Suppressor macrophage treated with lipopolysaccharide for 1 hour (primary cell): ENCODE results near the gene CCDC171.
"Not testable (repeated sequence)": the region's sequence is repeated elsewhere in the genome, so short reads cannot be mapped to it uniquely, and the experiment has no call there.

Source experiments
- DNase-seq, 3 donors: peaks; one replicate each; pipeline ENCODE4 v3.0.0-alpha.2; 2020 to 2022

CCDC171 gene

DNA sequence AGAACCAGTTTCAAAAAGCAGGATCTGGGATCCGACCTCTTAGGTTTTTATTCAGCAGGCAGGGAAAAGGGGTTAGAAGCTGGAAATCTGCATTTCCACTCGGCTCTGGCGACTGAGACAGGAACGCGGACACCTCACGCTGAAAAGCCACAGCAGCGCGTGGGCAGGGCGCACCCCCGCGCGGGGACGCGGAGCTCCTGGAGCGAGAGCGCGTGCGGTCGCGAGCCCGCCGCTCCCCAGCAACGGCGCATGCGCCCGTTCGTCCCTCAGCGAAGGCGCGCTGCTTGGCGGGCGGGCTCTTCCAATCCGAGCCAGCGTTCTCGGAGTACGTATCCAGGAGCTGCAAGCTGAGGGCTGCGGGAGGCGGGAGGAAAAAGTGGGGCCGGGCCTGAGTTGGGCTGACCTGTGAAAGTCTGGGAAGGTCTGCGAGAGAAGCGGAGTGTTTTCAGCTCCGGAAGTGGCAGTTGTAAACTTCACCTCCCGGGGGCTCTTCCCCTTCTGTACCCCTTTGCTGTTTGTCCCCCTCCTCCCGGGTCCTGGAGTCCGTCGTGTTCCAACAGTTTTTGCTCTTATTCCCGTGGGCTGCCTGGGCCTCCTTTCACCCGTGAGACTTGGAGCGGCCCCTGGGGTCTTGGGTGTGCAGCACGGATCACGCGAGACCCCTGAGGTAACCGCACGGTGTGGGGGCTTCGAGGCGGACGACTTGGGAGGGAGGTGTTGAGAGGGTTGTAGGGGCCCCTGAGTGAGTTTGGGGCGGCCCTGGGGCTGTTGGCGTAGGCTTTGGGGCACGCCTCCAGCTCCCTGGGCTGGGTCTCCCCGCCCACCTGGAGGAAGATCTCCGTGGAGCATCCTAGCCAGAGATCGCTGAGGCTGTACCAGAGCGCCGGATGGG, at the start of gene CCDC171:
Gene CCDC171, plus strand, starts transcription at position 408 of the 892 bp plus-strand sequence. CDS start 11,046 bp downstream, outside the sequence.
- DNase-seq: peak; percentile 96 to 98 (median 98)

DNA sequence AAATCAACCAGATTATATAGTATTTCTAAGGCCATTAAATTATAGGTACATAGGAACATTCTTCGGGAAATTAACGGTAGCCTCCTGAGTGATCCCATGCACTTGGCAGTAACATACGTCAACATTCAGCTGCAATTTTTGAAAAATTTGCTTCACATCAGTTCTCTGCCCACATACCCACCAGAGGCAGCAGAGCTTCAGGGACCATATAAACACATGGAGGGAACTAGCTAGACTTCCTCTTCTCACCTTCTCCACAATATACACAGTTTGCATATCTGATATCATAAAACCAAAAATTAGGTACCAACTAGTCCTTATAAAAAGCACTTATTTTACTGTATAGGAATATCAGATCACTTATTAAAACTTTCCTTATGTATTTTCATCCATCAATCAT, 46.9 kb upstream of the CCDC171 start:
- peak in 2 of 3 donors; percentile 11 to 28 for DNase-seq

DNA sequence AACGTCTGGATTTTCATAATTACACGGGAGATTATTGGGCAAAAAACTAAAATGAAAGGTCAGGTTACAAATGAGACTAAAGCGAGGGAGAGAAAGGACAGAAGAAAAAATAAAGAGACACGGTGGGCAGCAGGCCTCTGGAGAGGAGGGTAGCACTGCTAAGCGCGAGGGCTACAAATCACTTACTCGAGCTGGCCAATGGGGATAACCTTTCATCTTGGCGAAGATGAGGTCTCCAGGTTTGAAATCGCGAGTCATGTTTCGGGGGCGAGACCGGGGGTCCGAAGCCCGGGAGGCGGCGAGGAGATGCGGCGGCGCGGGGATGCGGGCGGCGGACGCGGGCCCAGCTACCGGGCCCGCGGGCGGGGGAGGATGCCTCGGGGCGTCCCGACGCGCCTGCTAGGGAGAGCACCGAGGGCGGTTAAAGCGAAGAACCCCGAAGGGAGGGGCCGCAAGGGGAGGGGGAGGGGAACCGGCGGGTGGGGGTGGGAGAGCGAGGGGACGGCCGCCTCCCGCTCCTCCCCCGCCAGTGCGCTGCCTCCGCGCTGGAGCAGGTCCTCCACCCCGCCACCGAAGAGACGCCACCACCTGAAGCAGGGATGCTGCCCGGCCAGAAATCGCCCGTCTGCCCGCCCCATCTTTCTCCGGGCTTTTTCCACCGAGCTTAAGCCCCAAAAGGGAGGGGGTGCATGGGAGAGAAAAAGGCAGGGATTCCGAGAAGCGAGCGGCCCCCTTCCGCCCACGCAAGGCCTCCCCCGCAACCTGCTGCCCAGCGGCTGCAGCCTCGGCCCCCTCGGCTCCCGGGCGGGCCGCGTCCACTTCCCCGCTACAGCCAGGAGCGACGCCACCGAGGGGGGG, 42.7 kb upstream of the CCDC171 start:
- peak; percentile 34 to 55 (median 54) for DNase-seq

DNA sequence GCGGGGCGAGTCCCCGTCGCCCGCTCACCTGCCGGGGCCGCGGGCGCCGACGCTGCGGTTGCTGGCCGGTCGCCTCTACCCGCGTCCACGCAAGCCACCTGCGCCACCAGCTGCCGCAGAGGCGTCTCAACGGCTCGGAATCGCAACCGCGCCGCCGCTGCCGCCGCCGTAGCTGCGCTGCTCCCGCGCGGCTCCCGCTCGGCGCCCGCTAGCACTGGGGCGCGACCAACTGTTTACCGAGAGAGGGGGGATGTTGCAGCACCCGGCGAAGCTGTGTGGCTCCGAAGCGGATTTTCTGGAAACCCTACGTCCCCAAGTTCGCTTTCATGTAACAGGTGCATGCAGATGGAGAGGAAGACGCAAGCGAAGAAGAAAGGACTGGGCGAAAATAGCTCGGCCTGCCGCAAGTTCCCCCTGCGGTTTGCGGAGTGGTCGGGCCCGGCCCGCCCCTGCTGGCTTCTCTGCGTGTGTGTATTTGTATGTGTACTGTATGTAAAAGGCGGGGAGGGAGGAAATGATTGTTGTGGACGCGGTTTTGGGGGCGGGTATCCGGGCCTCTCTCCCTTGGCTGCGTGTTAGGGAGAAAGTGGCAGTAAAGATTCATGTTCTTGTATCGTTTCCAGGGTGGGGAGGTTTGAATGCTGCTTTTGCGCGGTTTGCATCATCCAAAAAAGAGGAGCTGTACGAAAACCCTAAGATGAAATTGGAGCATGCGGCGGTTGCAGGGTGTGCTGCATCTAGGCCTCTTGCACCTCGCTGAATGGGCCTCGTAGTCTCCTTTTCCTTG, 41.9 kb upstream of the CCDC171 start, which contains the start of gene PSIP1:
Gene PSIP1, minus strand, starts transcription at position 182 of the 787 bp plus-strand sequence. CDS start 782 bp downstream, outside the sequence.
- peak; percentile 81 to 91 (median 87) for DNase-seq

DNA sequence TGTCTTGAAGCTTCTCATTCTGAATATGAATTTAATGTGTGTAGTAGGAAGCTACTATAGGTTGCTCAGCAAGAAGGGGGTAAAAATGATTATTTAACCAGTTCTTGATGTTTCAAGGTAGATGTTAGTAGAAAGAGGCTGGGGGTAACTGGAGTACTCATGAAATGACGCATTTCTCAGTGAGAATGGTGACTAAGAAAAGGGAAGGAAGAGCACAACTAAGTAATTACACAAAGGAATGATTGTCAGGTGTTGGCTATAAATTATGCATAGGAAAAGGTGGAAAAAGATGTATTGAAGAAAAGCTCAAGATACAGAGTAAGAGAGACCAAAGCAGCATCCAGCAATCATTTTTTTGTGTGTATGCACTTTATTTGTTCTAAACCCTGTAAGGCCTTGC, 40.6 kb upstream of the CCDC171 start:
- DNase-seq: no peak

DNA sequence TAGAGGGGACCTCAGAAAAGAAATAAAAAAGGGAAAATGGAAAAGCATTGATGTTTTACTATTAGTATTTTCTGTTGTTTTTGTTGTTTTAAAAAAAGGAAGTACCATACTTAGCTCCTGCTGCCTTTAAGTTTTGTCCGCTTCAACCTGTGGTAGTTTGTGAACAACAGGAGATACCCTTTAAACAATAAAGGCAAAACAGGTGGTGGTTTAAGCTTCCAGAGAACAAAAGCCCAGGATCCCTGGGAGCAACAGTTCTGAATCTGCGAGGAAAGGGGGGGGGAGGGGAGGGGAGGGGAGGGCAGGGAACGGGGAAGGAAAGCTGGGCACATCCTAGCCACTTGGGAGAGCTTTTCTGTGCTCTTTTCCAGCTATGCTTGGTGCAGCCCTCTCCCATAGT, 40.0 kb upstream of the CCDC171 start:
- no peak for DNase-seq

DNA sequence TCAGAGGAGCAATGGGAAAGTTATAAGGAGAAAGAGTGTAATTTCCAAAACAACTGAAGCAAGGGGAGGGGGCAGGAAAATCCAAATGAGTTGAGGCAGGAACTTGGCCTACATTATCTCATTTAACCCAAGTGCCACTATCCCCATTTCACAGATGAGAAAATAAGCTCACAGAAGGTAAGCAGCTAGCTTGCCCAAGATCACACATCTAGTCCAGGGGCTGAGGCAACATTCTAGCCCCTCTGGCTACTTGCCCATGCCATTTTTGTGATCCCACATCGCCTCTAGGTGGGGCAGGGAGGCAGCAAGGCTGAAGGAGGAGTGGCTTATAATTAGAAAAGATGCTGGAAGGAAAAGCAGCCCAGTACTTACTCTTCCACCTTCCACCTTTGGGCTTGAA, 39.5 kb upstream of the CCDC171 start:
- DNase-seq: peak in 1 of 3 donors; percentile 15

DNA sequence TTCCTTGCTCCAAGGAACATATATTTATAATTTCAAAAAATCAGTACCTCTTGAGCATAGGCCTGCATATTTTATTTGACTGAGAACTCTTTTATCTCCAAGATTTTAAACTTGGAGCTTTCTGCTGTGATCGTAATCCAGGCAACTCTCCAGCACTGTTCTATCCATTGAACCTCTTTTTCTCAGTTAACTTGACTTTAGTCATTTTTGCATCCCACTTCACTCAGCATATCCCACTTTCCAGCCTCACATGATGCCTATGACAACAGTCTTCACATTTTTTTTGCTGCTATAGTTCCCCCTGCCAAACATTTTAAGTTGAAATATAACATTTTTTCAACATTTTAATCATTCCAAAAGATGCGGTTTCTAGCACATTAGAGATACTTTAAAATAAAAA, 33.0 kb upstream of the CCDC171 start:
- no peak for DNase-seq

DNA sequence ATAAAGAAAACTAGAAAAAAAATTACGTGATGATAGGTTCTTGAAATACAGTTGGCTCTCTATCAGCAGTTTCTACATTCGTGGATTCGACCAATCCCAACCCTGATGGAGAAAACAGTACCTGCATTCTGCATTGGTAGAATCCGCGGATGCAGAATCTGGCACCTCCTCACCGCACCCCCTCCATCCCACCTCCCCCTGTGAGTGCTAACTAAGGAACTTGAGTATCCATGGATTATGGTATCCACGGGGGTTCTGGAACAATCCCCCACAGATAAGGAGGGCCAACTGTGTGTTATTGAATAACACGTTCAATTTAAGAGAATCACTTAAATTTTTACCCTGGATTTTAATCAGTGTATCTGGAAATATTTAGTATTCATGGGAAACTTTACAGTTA, 31.6 kb upstream of the CCDC171 start:
- DNase-seq: no peak

DNA sequence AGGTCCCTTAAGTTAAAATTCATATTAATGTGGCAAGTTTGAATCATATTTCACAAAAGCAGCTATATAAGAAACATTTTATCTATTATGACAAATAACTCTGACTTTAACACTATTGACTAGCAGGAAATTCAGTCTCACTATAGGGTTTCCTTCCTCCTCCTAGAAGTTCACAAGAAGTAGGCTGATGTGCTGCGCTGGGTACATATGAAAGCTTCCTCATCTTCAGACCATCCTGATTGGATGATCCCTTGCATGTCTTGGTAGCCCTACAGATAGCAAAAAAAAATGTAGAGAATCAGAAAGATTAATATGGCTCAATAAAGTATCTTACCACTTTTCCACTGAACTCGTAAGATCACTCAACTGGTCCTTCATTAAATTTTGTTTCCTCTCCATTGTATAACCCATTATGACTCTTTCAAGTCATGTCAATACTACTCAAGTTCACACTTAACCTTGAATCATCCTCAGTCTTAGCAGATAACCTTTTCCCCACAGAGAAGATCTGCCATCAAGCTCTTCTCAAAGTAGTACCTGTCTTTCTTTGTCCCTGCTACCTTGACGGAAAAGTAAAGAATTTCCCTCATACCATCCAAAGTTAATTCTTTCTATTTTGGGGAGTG, 30.6 kb upstream of the CCDC171 start:
- no peak for DNase-seq

DNA sequence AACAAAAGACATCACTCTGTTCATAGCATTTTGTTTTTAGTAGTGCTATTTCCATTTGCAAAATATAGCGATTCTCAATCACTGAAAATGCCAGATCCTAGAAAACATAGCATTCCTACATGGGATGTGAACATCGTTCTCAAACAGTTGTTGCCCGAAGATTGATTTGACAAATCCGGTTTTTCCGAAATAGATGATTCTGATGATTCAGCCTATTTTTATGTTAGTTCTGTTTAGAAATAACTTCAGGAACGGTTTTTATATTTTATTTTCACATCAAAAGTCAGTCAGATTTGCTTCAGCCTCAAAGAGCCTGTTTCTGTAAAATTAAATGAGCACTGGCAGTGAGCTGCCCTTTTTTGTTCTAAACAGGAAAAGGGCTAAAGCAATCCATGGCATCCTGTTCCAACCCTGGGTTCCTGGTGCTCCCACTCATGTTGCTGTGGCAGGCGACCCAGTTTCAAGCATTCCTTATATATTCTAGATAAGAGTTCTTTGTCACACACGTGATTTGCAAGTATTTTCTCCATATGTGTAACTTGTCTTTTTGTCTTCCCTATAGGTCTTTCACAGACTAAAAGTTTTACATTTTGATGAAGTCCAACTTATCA, 27.9 kb upstream of the CCDC171 start:
- DNase-seq: no peak

DNA sequence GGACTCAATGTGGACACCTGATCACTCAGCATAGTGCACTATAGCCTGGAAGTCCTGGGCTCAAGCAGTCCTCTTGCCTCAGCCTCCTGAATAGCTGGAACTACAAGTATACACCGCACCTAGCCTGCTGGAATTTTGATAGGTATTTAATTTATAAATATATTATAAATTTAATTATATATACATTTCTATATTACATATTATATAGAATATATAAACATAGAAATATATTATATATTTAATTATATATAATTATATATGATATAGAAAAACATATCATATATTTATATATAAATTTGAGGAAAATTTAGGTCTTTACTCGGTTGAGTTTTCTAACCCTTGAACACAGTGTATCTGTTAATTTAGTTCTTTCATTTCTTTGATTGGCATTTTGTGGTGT, 26.9 kb upstream of the CCDC171 start:
- no peak for DNase-seq

DNA sequence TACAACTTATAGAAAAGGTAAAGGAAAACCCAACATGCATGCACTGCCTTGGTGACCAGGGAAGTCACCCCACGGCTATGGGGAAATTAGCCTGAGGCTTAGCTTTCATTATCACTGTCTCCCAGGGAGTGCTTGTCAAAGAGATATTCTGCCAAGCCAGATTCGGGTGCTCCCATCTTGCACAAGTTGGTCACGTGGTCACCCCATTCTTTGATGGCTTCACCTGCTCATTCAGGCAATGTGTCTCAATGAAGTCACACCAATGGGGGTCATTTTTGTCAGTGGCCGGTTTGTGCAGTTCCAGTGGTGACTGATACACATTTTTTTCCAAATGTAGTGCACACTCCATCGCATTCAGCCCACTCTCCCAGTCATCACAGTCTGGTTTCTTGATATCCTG, 25.8 kb upstream of the CCDC171 start:
- DNase-seq: not testable (repeated sequence)

DNA sequence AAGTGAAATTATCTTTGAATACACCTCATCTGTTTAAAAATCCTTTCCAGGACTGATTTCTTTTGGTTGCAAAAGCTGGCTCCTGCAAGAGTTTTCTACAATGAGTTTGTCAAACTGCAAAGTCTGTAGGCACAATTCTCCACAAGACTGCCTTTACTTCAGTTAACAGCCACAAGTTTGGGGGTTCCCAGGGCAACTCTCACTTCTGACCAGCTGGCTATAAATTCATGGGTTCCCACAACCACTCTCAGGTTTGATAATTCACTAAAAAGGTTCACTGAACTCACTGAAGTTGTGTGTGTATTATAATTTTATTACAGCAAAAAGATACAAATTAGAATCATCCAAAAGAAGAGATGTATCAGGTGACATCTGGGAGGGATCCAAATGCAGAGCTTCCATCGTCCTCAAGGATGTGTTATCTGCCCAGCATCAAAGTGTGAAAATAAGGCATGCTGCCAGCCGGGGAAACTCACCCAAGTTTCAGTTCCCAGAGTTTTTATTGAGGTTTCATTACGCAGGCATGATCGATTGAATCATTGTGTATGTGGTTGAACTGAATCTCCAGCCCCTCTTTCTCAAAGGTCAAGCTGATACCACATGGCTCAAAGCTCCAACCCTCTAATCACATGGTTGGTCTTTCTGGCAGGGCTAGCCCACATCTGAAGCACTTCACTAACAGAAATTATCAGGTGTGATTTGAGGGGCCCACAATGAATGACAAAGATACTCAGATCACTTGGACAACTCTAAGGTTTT, 23.1 kb upstream of the CCDC171 start:
- DNase-seq: no peak

DNA sequence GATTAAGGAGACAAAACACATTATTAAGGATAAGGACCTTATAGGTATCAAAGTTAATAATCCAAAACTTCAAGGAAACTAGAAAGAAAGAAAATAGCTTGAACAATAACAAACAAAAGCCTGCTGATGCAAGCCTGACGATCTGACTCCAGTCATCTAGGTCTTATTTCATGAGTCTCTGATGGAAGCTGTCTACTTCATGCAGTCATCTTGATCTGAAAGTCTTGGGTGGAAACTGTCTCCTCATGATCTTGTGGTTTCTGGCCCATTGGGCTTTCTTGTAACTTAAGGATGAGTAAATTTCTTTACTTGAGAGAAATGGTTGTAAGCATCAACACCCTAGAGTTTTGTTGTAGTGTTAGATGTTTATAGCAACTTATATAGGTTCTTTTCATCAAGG, 21.5 kb upstream of the CCDC171 start:
- DNase-seq: no peak

DNA sequence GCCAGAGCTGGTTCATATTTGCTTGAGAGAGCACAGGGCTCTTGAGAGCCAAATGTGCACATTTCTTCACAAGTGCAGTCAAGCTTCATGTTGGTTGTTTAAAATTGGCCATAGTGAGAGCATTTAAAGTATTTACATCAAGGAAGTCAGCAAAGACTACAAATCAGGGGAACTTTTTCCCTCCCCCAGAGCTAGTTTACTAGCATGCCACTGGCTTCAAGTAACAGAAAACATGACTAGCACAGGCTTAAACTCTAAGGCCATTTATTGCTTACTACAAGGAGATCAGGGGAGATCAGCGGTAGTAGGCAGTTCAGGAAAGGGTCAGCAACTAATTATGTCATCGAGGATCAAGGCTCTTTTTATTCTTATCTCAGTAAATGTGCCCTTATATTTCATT, 11.0 kb upstream of the CCDC171 start:
- no peak for DNase-seq

DNA sequence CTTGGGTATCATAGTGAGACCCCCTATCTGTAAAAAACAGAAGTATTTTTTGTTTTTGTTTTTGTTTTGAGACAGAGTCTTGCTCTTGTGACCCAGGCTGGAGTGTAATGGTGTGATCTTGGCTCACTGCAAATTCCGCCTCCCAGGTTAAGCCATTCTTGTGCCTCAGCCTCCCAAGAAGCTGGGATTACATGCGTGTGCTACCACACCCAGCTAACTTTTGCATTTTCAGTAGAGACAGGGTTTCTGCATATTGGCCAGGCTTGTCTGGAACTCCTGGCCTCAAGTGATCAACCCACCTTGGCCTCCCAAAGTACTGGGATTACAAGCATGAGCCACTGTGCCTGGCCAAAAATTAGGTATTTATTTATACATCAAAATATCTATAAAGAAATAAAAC, 10.2 kb upstream of the CCDC171 start:
- DNase-seq: no peak

DNA sequence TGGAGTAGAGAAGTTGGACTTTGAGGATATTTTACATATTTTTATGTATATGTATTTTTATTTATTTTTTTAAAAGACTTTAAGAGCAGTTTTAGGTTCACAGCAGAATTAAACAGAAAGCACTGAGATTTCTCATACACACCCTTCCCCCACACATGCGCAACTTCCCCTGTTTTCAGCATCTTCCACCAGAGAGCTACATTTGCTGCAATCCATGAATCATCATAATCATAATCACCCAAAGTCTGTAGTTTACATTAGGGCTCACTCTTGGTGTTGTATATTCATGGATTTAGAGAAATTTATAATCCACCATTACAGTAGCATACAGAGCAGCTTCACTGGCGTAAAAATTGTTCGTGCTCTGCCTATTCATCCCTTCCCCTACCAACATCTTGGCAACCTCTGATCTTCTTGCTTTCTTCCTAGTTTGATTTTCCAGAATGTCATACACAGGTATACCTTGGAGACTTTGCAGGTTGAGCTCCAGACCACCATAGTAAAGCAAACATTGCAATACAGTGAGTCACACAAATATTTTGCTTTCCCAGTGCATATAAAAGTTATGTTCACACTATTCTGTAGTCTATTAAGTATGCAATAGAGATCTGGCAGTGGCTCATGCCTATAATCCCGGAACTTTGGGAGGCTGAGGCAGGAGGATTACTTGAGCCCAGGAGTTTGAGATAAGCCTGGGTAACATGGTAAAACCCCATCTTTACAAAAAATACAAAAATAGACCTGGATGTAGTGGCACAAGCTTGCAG, 9.6 kb upstream of the CCDC171 start:
- peak; percentile 61 to 70 (median 63) for DNase-seq

DNA sequence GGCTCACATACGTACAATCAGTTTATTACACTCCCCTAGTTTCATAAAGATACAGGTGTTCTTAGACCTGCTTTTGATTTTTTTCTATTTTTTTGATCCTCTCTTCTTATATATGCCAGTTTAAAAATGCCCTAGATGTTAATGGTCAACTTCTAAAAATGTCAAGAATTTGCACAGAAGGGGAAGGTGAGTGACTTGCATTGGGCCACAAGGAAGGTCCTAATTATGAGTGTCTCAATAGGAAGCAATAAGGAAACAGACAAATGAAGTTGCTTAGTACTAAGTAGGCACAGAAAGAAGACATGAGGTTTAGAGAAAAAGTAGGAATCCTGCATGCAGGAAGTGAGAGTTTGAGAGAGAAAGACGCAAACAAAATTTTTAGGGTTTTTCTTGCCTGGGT, 3.2 kb upstream of the CCDC171 start:
- no peak for DNase-seq

DNA sequence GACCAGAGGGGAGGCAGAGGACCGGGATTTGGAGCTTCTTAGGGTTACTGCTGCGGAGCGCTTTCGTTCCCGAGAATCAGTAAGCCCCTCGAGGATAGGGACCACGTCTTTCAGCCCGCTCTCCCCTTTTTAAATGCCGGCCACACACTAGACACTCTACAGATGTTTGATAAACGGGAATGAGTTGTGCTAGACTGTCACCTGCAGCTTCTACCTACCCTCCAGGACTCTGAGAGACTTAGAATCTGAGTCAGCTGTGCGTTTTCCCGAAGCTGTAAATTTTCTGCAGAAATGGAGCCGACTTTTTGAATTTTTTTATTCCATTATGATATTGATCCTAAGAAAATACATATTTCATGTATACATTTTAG, 670 bp downstream of the CCDC171 start:
- no peak for DNase-seq
